ENCODE measurements around the gene RASGEF1C.
A peak's percentile ranks its signal among the peaks of the same experiment; 100 is the strongest.

Gene RASGEF1C

DNA sequence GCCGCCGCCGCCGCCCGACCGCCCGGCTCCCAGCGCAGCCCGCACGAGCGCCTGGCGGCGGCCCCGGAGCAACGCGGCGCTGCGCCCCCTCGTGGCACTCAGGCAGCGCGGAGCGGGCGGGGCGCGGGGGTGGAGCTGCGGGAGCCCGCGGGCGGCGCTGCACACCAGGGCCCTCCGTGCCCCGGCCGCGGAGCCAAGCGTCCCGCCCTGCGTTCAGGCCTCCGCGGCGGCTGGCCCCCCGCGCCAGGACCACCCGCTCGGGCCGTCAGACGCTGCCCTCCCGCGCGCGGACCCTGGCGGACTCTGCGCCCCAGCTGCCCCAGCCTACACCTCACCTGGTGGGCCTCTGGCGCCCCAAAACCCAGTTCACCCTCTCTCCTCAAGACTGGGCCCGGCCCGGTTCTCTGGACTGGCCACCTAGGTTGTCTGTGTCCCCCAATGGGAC lies at the start of gene RASGEF1C:
Gene RASGEF1C, minus strand, starts transcription at position 75 of the 445 bp plus-strand sequence. CDS start 71,159 bp downstream, outside the sequence.
- Histone ChIP-seq H3K4me3 (ENCODE audit: low read length) (peak within 1 kb of the TSS; percentile 38), H3K27me3 (ENCODE audit: insufficient read depth, low read length) (no peaks in the 10 kb centered on the region), H3K9me3 (ENCODE audit: low read length) (no peaks in the 10 kb centered on the region)

GRCh38 chr5:180253036-180253824 lies 44.2 kb upstream of the RASGEF1C start:
- Histone ChIP-seq H3K4me3 (ENCODE audit: low read length) (no peak overlapping the region), H2AFZ (ENCODE audit: low read depth, low read length) (no peak overlapping the region), H3K9me3 (ENCODE audit: low read length) (peaks cover 84% of the 10 kb centered on the region), H3K27me3 (ENCODE audit: insufficient read depth, low read length) (no peaks in the 10 kb centered on the region), H3K36me3 (ENCODE audit: insufficient read depth, low read length) (peaks cover 63% of the 10 kb centered on the region), H3K4me1 (ENCODE audit: insufficient read depth, low read length) (no peaks in the 10 kb centered on the region)

More for the DNA sequence above, at the start of gene RASGEF1C:
- H3K36me3 ChIP-seq (ENCODE audit: insufficient read depth, low read length): no peaks in the 10 kb centered on the region
- H3K4me1 ChIP-seq (ENCODE audit: insufficient read depth, low read length): peaks cover 5% of the 10 kb centered on the region
- peak within 1 kb of the TSS; percentile 49 for H2AFZ ChIP-seq (ENCODE audit: low read depth, low read length)

- no peaks in the 10 kb centered on the region for H3K27me3 ChIP-seq (ENCODE audit: insufficient read depth, low read length)
Observed at GRCh38 chr5:180251887-180252286, 42.9 kb upstream of the RASGEF1C start.

DNA sequence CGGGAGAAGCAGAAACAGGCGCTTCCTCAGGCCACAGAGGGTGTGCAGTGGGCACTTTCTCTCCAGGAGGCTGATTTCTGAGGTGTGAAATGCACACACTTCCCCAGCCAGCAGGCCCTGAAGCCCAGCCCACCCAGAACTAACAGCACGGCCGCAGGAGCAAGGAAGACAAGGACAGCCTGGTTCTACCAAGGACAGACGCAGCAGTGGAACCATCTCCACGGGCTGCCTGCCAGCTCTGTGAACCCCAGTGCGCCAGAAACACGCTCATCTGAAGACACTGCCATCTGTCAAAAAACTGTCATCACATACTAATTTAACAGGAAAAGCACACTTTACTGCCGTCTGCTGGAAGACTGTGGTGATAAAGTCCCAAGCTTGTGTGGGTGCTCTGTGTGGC lies 42.1 kb upstream of the RASGEF1C start:
- Histone ChIP-seq H3K4me1 (ENCODE audit: insufficient read depth, low read length) (no peaks in the 10 kb centered on the region), H2AFZ (ENCODE audit: low read depth, low read length) (no peak overlapping the region), H3K4me3 (ENCODE audit: low read length) (no peak overlapping the region), H3K9me3 (ENCODE audit: low read length) (peaks cover 79% of the 10 kb centered on the region), H3K36me3 (ENCODE audit: insufficient read depth, low read length) (peaks cover 66% of the 10 kb centered on the region), H3K27me3 (ENCODE audit: insufficient read depth, low read length) (no peaks in the 10 kb centered on the region)

More at GRCh38 chr5:180251887-180252286, 42.9 kb upstream of the RASGEF1C start:
- Histone ChIP-seq H2AFZ (ENCODE audit: low read depth, low read length) (no peak overlapping the region), H3K36me3 (ENCODE audit: insufficient read depth, low read length) (peaks cover 62% of the 10 kb centered on the region), H3K4me3 (ENCODE audit: low read length) (no peak overlapping the region), H3K4me1 (ENCODE audit: insufficient read depth, low read length) (no peaks in the 10 kb centered on the region), H3K9me3 (ENCODE audit: low read length) (peaks cover 83% of the 10 kb centered on the region)

DNA sequence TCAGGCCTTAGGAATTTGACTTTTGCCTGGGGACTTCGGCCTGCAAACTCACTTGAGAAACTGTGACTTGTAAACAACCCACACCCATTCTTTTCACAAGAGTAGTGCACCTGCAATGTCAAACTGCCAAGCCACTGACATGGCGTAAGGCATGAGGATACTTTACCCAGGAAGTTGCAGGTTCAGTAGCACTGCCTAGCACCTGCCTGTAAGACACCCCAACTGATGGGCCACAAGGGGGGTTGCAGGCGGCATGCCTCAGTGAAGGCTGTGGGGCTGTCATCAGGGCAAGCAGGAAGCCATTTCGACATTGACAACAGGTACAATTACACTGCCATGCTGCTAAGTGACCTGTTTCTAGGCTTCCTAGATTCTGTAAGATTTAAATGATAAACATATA lies 41.3 kb upstream of the RASGEF1C start:
- H3K9me3 ChIP-seq (ENCODE audit: low read length): peaks cover 77% of the 10 kb centered on the region
- no peaks in the 10 kb centered on the region for H3K27me3 ChIP-seq (ENCODE audit: insufficient read depth, low read length)
- no peaks in the 10 kb centered on the region for H3K4me1 ChIP-seq (ENCODE audit: insufficient read depth, low read length)
- H3K36me3 ChIP-seq (ENCODE audit: insufficient read depth, low read length): peaks cover 65% of the 10 kb centered on the region
- H2AFZ ChIP-seq (ENCODE audit: low read depth, low read length): no peak overlapping the region
- H3K4me3 ChIP-seq (ENCODE audit: low read length): no peak overlapping the region

DNA sequence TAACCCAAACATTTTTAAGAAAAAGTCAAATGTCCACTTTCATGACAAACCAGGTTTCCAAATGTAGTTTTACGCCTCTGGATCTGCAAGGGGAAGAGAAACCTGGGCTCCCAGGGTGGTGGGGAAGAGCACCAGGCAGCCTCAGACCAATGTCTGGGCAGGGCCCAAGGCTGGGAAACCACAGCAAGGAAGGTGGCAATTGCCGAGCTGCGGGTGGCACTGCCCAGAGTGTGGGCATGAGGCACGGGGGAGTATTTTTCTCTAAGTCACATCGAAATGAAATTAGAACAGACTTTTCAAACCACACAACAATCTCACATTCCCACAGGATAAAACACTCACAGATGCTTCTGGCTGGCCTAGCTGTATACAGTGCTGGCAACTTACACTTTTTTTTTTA lies 32.6 kb upstream of the RASGEF1C start:
- Histone ChIP-seq H3K36me3 (ENCODE audit: insufficient read depth, low read length) (peaks cover 67% of the 10 kb centered on the region), H3K4me3 (ENCODE audit: low read length) (no peak overlapping the region), H2AFZ (ENCODE audit: low read depth, low read length) (no peak overlapping the region), H3K27me3 (ENCODE audit: insufficient read depth, low read length) (no peaks in the 10 kb centered on the region), H3K4me1 (ENCODE audit: insufficient read depth, low read length) (no peaks in the 10 kb centered on the region), H3K9me3 (ENCODE audit: low read length) (peaks cover 49% of the 10 kb centered on the region)

DNA sequence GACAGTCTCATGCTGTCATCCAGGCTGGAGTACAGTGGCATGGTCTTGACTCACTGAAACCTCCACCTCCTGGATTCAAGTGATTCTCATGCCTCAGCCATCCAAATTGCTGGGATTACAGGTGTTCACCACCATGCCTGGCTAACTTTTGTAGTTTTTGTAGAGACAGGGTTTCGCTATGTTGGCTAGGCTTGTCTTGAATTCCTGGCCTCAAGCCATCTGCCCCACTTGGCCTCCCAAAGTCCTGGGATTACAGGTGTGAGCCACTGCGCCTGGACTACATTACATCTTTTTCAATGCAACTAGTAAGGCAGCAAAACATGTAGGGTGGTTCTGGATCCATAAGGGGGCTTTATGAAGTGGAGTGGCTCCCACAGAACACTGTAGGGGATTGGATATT lies 29.6 kb upstream of the RASGEF1C start:
- H3K27me3 ChIP-seq (ENCODE audit: insufficient read depth, low read length): no peaks in the 10 kb centered on the region
- no peak overlapping the region for H2AFZ ChIP-seq (ENCODE audit: low read depth, low read length)
- no peak overlapping the region for H3K4me3 ChIP-seq (ENCODE audit: low read length)
- H3K4me1 ChIP-seq (ENCODE audit: insufficient read depth, low read length): peaks cover 6% of the 10 kb centered on the region
- peaks cover 79% of the 10 kb centered on the region for H3K36me3 ChIP-seq (ENCODE audit: insufficient read depth, low read length)
- peaks cover 53% of the 10 kb centered on the region for H3K9me3 ChIP-seq (ENCODE audit: low read length)

GRCh38 chr5:180235846-180236245 lies 26.8 kb upstream of the RASGEF1C start:
- Histone ChIP-seq H3K36me3 (ENCODE audit: insufficient read depth, low read length) (peaks cover 68% of the 10 kb centered on the region), H3K4me1 (ENCODE audit: insufficient read depth, low read length) (peaks cover 6% of the 10 kb centered on the region), H2AFZ (ENCODE audit: low read depth, low read length) (no peak overlapping the region), H3K4me3 (ENCODE audit: low read length) (no peak overlapping the region), H3K9me3 (ENCODE audit: low read length) (peaks cover 53% of the 10 kb centered on the region), H3K27me3 (ENCODE audit: insufficient read depth, low read length) (no peaks in the 10 kb centered on the region)

- Histone ChIP-seq H3K4me1 (ENCODE audit: insufficient read depth, low read length) (peaks cover 6% of the 10 kb centered on the region), H2AFZ (ENCODE audit: low read depth, low read length) (no peak overlapping the region), H3K9me3 (ENCODE audit: low read length) (peaks cover 49% of the 10 kb centered on the region), H3K27me3 (ENCODE audit: insufficient read depth, low read length) (no peaks in the 10 kb centered on the region), H3K36me3 (ENCODE audit: insufficient read depth, low read length) (peaks cover 60% of the 10 kb centered on the region), H3K4me3 (ENCODE audit: low read length) (no peak overlapping the region)
Observed at GRCh38 chr5:180235077-180235476, 26.1 kb upstream of the RASGEF1C start.

DNA sequence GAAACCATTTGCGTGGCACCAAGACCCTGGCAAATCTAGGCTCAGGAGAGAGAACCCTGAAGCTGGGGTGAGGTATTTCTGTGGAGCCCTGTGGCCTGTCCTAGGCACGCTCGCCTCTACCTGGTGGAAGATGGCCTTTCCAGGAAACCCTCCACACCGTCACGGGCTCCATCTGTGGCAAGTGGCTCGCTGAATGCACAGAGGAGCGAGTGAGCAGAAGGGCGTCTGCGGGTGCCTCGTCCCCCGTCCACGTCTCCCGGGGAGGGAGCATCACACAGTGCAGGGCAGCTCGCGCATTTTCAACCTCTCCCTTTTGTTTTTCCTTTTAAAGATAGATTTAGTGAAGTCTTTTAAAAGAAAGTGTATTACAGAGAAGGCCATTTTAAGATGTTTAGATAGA lies 25.3 kb upstream of the RASGEF1C start:
- Histone ChIP-seq H3K9me3 (ENCODE audit: low read length) (peaks cover 46% of the 10 kb centered on the region), H3K27me3 (ENCODE audit: insufficient read depth, low read length) (no peaks in the 10 kb centered on the region), H3K36me3 (ENCODE audit: insufficient read depth, low read length) (peaks cover 52% of the 10 kb centered on the region)

DNA sequence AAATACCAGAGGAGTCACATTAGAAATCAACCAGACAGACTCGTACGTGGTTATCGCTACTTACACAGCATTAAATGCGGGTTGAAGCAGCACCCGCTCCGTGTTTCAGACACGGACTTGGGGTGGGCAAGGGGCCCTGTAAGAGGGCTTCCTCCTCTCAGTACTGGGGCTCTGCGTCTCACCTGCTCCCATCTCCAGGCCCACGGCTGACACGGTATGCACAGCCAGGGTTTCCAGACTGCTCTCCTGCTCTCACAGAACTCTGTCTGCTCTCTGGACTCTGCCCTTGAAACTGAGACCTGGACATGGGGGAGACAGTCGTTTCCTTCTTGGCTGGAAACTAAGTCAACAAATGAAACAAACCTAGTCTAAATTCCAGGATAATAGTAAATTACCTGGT lies 24.7 kb upstream of the RASGEF1C start:
- Histone ChIP-seq H2AFZ (ENCODE audit: low read depth, low read length) (no peak overlapping the region), H3K36me3 (ENCODE audit: insufficient read depth, low read length) (peaks cover 47% of the 10 kb centered on the region), H3K27me3 (ENCODE audit: insufficient read depth, low read length) (no peaks in the 10 kb centered on the region), H3K9me3 (ENCODE audit: low read length) (peaks cover 45% of the 10 kb centered on the region), H3K4me1 (ENCODE audit: insufficient read depth, low read length) (peaks cover 6% of the 10 kb centered on the region), H3K4me3 (ENCODE audit: low read length) (no peak overlapping the region)

More for the DNA sequence above, 25.3 kb upstream of the RASGEF1C start:
- Histone ChIP-seq H2AFZ (ENCODE audit: low read depth, low read length) (no peak overlapping the region), H3K4me3 (ENCODE audit: low read length) (no peak overlapping the region), H3K4me1 (ENCODE audit: insufficient read depth, low read length) (peaks cover 6% of the 10 kb centered on the region)

DNA sequence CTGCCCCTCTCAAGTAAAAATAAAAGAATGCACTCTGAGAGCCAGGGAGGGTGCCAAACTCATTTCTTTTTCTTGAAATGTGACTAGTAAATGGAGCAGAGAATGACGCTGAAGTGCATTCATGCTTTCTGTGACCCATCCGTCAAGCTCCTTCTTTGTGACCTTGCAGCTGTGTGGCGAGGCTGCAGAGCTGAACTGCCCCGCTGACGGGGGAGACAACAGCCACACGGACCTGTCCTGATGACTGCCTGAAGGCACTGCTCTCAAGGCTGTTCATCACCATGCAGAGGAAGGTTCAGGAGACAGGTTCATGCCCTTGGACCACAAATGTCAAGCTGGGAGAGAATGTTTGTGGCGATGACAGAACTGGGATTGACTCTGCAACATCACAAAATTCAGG lies 21.0 kb upstream of the RASGEF1C start:
- H3K9me3 ChIP-seq (ENCODE audit: low read length): peaks cover 35% of the 10 kb centered on the region

DNA sequence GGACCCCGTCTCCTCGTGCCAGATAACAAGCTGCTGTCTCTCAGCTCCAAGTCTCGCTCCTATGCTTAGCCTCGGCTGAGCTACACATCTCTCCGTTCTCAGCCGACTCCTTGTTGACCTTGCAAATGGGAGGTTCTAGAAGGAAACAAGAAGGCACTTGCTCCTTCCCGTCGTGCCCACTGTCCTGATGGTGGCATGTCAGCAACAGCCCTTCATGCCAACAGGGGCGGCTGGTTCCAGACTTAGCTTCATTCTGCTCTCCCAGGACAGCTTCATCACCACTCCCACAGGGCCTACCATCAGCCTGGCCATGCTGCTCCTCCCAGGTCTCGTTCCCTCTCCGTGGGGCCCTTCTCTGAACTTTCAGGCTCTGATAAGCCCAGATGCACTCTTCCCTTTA lies 13.0 kb upstream of the RASGEF1C start:
- H3K27me3 ChIP-seq (ENCODE audit: insufficient read depth, low read length): no peaks in the 10 kb centered on the region
- no peaks in the 10 kb centered on the region for H3K4me1 ChIP-seq (ENCODE audit: insufficient read depth, low read length)
- no peak overlapping the region for H2AFZ ChIP-seq (ENCODE audit: low read depth, low read length)
- H3K4me3 ChIP-seq (ENCODE audit: low read length): no peak overlapping the region
- peaks cover 12% of the 10 kb centered on the region for H3K9me3 ChIP-seq (ENCODE audit: low read length)
- no peaks in the 10 kb centered on the region for H3K36me3 ChIP-seq (ENCODE audit: insufficient read depth, low read length)

More for the DNA sequence above, 21.0 kb upstream of the RASGEF1C start:
- H3K4me3 ChIP-seq (ENCODE audit: low read length): no peak overlapping the region
- H3K4me1 ChIP-seq (ENCODE audit: insufficient read depth, low read length): peaks cover under 1% of the 10 kb centered on the region
- H3K27me3 ChIP-seq (ENCODE audit: insufficient read depth, low read length): no peaks in the 10 kb centered on the region
- peaks cover 17% of the 10 kb centered on the region for H3K36me3 ChIP-seq (ENCODE audit: insufficient read depth, low read length)
- no peak overlapping the region for H2AFZ ChIP-seq (ENCODE audit: low read depth, low read length)
